ENCODE results near the gene IL13. TPM values are rescaled to one million over a fixed set of nuclear protein-coding genes. Genes with fewer than 3 reads are reported as not detected.

IL13 gene
- total and polyA plus RNA-seq, 10 of the 15 experiments (the other 5 are each of a cell fraction or from before 2014, with no cell fraction given) = 0.06 to 0.40 (median 0.11) TPM; not detected in 6

DNA sequence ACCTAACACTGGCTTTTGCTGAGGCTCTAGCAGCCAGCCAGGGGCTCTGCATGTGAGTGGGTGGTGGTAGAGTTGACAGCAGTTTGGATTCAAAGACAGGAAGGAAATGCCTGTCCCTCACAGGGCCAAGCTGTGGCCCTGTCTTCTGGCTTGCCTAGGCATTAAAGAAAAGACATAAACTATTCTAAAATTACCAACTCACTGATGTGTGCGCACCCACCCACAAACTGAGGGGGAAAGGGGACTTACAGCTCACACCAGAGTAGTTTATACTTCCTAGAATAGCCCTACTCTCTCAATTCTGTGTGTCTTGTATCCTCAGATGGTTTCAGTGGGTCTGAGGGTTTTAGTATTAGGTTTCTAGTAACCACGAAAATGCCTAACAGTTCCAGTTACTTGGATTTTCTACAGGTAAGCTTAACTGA is 18.3 kb upstream of the IL13 start:
- intact Hi-C loops (cut with micrococcal nuclease; ENCODE audit: unreplicated experiment) (loop anchor here (2.0 to 5.0 kb wide), 2 partner anchors 21 to 112 kb away; no protein-coding TSS in a partner anchor), in situ Hi-C loops (cut with MboI) (no loop called here)
- H4K20me1 ChIP-seq (ENCODE audit: control insufficient read depth, insufficient read depth) = no peaks in the 10 kb centered on the region
- H3K4me2 ChIP-seq (ENCODE audit: control insufficient read depth, insufficient read depth) = peak overlapping the region; percentile 26
- RAD21 ChIA-PET (ENCODE audit: unreplicated experiment) = interaction anchor here (1.2 to 5.7 kb wide), 8 partner anchors 16 to 181 kb away, joined by 4 to 113 read pairs (median 6); partner anchors contain the start of genes IL13 and IL4
- CTCF ChIA-PET = interaction anchor here (0.5 to 4.8 kb wide), 5 partner anchors 9 to 180 kb away, joined by 3 to 28 read pairs (median 13); no protein-coding TSS in a partner anchor
- H2AFZ ChIP-seq (ENCODE audit: control insufficient read depth, low read depth, low read length) = no peak overlapping the region
- H3K4me1 ChIP-seq (ENCODE audit: control insufficient read depth, insufficient read depth, low read length) = peaks cover 59% of the 10 kb centered on the region
- no peaks in the 10 kb centered on the region for H3K79me2 ChIP-seq (ENCODE audit: control insufficient read depth, insufficient read depth, low read length)
- ATAC-seq (peak; percentile 78), DNase-seq (ENCODE audit: low read depth, low spot score) (peak; percentile 82), FAIRE-seq (peak; percentile 89)
- POLR2A ChIA-PET = interaction anchor here (1.0 to 6.3 kb wide), 9 partner anchors 8 to 146 kb away, joined by 3 to 53 read pairs (median 6); partner anchors contain the start of gene IL13
- no peak overlapping the region for H3K9ac ChIP-seq (ENCODE audit: control insufficient read depth, insufficient read depth, low read length)
- no peaks in the 10 kb centered on the region for H3K9me3 ChIP-seq (replicated peaks; ENCODE audit: control insufficient read depth, insufficient read depth, low read length)
- peak overlapping the region; percentile 28 for H3K27ac ChIP-seq (ENCODE audit: control insufficient read depth, insufficient read depth)
- 0% methylated on average over 2 of the region's 2 CpGs for WGBS (ENCODE audit: insufficient coverage, insufficient replicate concordance, low lambda C conversion rate, missing lambda C conversion rate)
- peaks cover 20 to 39% of the 10 kb centered on the region in 2 experiments for H3K36me3 ChIP-seq (ENCODE audit: control insufficient read depth in 2 of 2, insufficient read depth in 2 of 2, low read length in 1 of 2)
- BruUV-seq (replicated peaks) = no TSS peak
- H3K27me3 ChIP-seq (replicated peaks in 1 of 2; ENCODE audit: control insufficient read depth in 2 of 2, insufficient read depth in 2 of 2, low read length in 1 of 2) = no peaks in the 10 kb centered on the region
- no peak overlapping the region for H3K4me3 ChIP-seq
- SMC1A ChIA-PET (ENCODE audit: uncharacterized antibody, unreplicated experiment) = interaction anchor here (1.1 to 7.8 kb wide), 19 partner anchors 8 to 201 kb away, joined by 3 to 119 read pairs (median 6); partner anchors contain the start of genes IL13 and IL4
- TF ChIP-seq ETV6 (conservative IDR thresholded peaks at IDR 0.05 in 1 of 2, IDR thresholded peaks at IDR 0.05 in 1 of 2; ENCODE audit: borderline replicate concordance in 1 of 2, low read depth in 1 of 2) (peak in 1 of 2 experiments; percentile 91; a peak in 2 of 4 replicates), LARP7 (IDR thresholded peaks at IDR 0.05) (no peak), TBL1XR1 (IDR thresholded peaks at IDR 0.05; ENCODE audit: low read depth, low read length) (peak; percentile 90), RAD21 (IDR thresholded peaks at IDR 0.05; ENCODE audit: insufficient read depth, low read depth, low read length) (no peak), CHD4 (IDR thresholded peaks at IDR 0.05) (no peak), BACH1 (IDR thresholded peaks at IDR 0.05; ENCODE audit: borderline replicate concordance) (no peak), SUPT20H (IDR thresholded peaks at IDR 0.05; ENCODE audit: borderline replicate concordance, control insufficient read depth, low read depth, low read length) (no peak), SRF (IDR thresholded peaks at IDR 0.05; ENCODE audit: low read depth in 2 of 2, low read length in 2 of 2) (no peak), ASH2L (IDR thresholded peaks at IDR 0.05; ENCODE audit: borderline replicate concordance, low read depth) (no peak), NBN (IDR thresholded peaks at IDR 0.05) (no peak), MTA3 (IDR thresholded peaks at IDR 0.05; ENCODE audit: borderline replicate concordance, low read length) (peak; percentile 74; the same call in 1 of the 2 replicates), SREBF1 (IDR thresholded peaks at IDR 0.05; ENCODE audit: low read length) (no peak), FOXK2 (IDR thresholded peaks at IDR 0.05) (no peak), SIX5 (IDR thresholded peaks at IDR 0.05; ENCODE audit: low read depth, low read length, severe bottlenecking) (no peak)
- TF ChIP-seq, protein P1, sequence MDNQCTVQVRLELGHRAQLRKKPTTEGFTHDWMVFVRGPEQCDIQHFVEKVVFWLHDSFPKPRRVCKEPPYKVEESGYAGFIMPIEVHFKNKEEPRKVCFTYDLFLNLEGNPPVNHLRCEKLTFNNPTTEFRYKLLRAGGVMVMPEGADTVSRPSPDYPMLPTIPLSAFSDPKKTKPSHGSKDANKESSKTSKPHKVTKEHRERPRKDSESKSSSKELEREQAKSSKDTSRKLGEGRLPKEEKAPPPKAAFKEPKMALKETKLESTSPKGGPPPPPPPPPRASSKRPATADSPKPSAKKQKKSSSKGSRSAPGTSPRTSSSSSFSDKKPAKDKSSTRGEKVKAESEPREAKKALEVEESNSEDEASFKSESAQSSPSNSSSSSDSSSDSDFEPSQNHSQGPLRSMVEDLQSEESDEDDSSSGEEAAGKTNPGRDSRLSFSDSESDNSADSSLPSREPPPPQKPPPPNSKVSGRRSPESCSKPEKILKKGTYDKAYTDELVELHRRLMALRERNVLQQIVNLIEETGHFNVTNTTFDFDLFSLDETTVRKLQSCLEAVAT (IDR thresholded peaks at IDR 0.05) = no peak
- TF ChIP-seq, protein P2, sequence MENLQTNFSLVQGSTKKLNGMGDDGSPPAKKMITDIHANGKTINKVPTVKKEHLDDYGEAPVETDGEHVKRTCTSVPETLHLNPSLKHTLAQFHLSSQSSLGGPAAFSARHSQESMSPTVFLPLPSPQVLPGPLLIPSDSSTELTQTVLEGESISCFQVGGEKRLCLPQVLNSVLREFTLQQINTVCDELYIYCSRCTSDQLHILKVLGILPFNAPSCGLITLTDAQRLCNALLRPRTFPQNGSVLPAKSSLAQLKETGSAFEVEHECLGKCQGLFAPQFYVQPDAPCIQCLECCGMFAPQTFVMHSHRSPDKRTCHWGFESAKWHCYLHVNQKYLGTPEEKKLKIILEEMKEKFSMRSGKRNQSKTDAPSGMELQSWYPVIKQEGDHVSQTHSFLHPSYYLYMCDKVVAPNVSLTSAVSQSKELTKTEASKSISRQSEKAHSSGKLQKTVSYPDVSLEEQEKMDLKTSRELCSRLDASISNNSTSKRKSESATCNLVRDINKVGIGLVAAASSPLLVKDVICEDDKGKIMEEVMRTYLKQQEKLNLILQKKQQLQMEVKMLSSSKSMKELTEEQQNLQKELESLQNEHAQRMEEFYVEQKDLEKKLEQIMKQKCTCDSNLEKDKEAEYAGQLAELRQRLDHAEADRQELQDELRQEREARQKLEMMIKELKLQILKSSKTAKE (IDR thresholded peaks at IDR 0.05; ENCODE audit: low read depth, poor library complexity, severe bottlenecking) = peak; percentile 53
- TF ChIP-seq, protein P3, sequence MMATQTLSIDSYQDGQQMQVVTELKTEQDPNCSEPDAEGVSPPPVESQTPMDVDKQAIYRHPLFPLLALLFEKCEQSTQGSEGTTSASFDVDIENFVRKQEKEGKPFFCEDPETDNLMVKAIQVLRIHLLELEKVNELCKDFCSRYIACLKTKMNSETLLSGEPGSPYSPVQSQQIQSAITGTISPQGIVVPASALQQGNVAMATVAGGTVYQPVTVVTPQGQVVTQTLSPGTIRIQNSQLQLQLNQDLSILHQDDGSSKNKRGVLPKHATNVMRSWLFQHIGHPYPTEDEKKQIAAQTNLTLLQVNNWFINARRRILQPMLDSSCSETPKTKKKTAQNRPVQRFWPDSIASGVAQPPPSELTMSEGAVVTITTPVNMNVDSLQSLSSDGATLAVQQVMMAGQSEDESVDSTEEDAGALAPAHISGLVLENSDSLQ (IDR thresholded peaks at IDR 0.05) = peak; percentile 78; the same call in 1 of the 2 replicates
- TF ChIP-seq, protein P4, sequence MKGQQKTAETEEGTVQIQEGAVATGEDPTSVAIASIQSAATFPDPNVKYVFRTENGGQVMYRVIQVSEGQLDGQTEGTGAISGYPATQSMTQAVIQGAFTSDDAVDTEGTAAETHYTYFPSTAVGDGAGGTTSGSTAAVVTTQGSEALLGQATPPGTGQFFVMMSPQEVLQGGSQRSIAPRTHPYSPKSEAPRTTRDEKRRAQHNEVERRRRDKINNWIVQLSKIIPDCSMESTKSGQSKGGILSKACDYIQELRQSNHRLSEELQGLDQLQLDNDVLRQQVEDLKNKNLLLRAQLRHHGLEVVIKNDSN (IDR thresholded peaks at IDR 0.05; ENCODE audit: borderline replicate concordance, extremely low read length, insufficient read depth, low read depth, low read length) = no peak

Data from GM12878 (cell line).